Putamen (tissue), 1 donor: ENCODE data around the gene IP6K3.
A peak's percentile ranks its signal among the peaks of the same experiment; 100 is the strongest.

Source experiments
- DNase-seq: peaks from one replicate; pipeline ENCODE4 v3.0.0-alpha.2; 2016; ENCODE audit warnings: low spot score

The IP6K3 gene

GRCh38 chr6:33777398-33778388 is 31.0 kb upstream of the IP6K3 start:
- DNase-seq: no peak

- DNase-seq: no peak
These were observed 30.1 kb upstream of the IP6K3 start for GRCh38 chr6:33776764-33777163.

GRCh38 chr6:33776186-33776585 is 29.5 kb upstream of the IP6K3 start:
- DNase-seq: no peak

- DNase-seq: no peak
These were observed 28.1 kb upstream of the IP6K3 start for GRCh38 chr6:33774774-33775173.

GRCh38 chr6:33772902-33773472 is 26.3 kb upstream of the IP6K3 start:
- DNase-seq: no peak

GRCh38 chr6:33772082-33772830 is 25.6 kb upstream of the IP6K3 start:
- DNase-seq: no peak

- DNase-seq: peak; percentile 51
These were observed 24.7 kb upstream of the IP6K3 start for GRCh38 chr6:33771146-33772081.

- no peak for DNase-seq
These were observed 24.1 kb upstream of the IP6K3 start for GRCh38 chr6:33770833-33771145.

GRCh38 chr6:33770124-33770832 is 23.6 kb upstream of the IP6K3 start:
- no peak for DNase-seq

- DNase-seq: no peak
These were observed 22.6 kb upstream of the IP6K3 start for GRCh38 chr6:33769248-33769821.

GRCh38 chr6:33768644-33769120 is 22.0 kb upstream of the IP6K3 start:
- peak; percentile 52 for DNase-seq

- no peak for DNase-seq
These were observed 20.5 kb upstream of the IP6K3 start for GRCh38 chr6:33766921-33767907.

- no peak for DNase-seq
These were observed 18.7 kb upstream of the IP6K3 start for GRCh38 chr6:33765368-33765767.

GRCh38 chr6:33764036-33764435 is 17.3 kb upstream of the IP6K3 start:
- no peak for DNase-seq

GRCh38 chr6:33763483-33763882 is 16.8 kb upstream of the IP6K3 start:
- no peak for DNase-seq

- no peak for DNase-seq
These were observed 16.0 kb upstream of the IP6K3 start for GRCh38 chr6:33762713-33763112.

- DNase-seq: peak; percentile 62
These were observed 15.4 kb upstream of the IP6K3 start for GRCh38 chr6:33761922-33762629.

GRCh38 chr6:33761581-33761921 is 14.8 kb upstream of the IP6K3 start:
- no peak for DNase-seq
